NCI-H1694 treated with DMSO at 0.1 percent for 48 hours (cell line): ENCODE results near the gene POP5.

Experiments
- DNase-seq: peaks from one replicate; lab custom pipeline; 2025; lab: John Stamatoyannopoulos, UW

Gene POP5

DNA sequence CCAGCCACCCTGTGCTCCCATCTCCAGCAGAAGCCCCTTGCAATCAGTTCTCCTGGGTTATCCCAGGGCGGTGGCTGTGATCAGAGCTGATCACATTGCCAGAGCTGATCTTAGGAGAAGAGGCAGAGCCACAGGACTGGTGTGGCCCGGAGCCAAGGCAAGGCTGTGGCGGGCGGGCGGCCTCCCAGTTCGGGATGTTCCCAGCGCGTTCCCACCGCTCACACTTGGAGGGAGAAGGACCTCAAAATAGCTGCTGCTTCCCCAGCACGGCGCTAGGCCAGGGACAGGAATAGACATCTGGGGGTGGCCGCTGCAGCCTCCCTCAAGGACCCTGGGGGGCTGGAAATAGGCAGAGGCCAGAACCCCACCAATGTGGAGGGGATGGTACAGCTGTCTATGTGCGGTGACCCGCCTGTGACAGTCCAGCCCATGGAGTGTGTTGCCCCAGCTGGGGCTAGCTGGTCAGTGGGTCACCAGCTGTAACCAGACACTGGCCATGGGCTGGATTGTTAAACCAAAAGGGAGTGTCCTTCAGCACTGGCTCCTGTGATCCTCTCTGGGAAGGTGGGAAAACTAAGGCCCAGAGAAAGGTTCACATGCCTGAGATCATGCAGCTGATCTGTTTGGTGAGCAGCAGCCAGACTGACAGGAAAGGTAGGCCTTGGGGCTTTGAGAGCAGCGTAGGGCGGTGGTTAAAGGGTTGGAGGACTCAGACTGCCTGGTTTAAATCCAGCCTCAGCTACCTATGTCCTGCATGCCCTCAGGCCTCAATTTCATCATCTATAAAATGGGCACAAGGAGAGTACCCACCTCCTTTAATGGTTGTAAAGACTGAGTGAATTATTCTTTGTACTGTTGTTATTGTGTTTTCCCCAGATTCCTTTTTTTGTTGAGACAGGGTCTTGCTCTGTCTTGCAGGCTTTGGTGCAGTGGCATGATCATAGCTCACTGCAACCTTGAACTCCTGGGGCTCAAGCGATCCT, 8.0 kb upstream of the POP5 start:
- no peak for DNase-seq

DNA sequence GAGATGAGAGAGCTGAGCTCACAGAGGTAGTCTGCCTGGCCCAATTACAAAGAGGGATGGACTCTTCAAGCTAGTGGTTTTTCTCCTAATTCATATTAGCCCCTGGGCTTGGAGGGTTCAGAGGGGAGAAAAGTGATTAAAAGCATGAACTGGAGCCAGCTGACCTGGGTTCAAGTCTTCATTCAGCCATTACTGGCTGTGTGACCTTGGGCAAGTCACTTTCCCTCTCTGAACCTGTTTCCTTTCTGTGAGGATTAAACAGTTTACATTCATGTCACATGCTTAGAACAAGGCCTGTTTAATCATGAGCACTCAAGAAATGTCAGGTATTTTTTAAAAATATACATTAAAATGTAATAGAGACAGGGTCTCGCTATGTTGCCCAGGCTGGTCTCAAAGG, 7.2 kb upstream of the POP5 start:
- no peak for DNase-seq

DNA sequence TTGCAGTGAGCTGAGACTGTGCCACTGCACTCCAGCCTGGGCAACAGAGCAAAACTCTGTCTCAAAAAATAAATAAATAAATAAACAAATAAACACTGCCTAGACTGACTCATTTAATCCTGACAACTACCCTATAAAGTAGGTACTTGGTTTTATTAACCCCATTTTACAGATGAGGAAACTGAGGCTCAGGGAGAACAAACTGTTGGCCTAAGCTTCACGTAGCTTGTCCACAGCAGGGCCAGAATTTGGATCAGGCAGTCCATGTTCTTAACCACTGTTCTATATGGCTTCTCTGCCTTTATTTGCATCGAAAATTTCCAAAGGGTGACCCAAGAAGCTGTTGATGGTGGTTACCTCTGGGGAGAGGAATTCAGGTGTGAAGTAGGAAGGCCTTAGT, 5.7 kb upstream of the POP5 start:
- DNase-seq: no peak

DNA sequence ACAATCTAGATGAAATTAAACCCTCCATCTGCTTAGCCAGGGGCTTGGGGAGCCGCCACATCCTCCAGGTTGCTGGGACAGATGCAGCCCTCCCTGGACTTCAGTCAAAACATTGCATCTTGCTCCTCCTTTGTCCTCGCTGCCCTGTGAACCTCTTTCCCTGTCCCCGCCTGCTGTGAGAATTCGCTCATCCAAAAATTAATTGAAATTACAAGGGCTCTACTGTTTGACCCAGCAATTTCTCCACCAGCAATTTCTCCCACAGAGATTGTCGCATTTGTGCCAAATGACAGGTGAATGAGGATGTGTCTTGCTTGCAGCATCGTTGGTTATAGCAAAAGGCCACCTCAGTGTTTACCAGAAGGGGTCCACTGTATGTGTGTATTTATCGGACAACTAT, 5.0 kb upstream of the POP5 start:
- DNase-seq: no peak

DNA sequence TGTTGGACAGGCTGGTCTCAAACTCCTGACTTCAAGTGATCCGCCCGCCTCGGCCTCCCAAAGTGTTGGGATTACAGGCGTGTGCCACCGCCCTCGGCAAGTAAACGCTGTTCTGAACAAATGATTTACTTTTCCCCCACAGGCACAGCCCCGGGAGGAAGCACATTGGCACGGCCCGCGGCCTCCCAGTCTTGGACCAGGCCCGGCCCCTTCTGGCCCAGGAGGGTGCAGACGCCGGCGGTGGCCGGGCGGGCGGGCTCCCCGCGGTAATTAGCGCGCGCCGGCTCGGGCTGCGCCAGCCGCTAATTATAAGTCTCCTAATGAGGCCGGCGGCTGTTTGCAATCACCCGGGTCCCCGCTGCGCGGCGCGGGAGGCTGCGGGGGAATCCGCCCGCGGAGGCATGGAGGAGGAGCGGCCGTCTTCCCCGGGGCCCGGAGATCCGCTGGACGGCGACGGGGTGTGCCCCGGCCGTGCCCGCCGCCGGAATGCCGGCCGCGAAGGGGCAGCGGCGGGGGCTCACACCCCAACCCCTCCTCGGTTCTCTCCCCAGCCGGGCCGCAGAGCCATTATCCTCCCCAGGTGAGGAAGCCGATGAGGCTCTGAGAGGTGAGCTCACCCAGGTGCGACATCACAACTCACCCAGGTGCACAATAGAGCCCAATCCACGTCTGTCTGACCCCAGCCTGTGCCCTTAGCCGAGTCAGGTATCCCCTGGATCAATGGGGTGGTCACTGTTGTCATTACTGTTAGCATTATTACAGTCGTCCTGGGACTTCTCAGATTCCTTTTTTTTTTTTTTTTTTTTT, 3.3 kb upstream of the POP5 start:
- no peak for DNase-seq

DNA sequence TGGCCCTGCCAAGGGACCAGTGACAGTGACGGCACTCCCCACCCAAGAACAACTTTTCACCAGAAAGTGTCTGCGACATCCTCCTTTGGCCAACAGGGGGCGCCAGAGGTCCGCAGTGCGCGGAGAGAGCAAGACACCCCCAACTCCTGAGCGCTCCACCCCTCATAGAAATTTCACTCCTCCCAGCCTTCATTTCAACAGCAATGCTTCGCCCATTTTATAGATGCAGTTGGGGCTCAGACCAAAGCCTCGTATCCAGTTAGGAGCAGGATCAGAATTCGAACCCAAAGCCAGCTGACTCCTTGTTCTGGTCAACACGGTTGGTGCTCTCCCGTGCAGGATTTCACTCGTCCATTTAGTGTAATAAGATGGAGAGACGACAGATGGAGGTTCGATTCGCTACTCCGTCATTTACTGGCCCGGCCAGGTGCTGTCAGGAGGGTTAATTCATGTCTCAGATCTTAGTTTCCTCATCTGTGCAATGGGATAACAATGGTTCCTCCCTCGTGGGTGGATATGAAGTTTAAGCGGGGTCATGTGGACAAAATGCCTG, 2.4 kb upstream of the POP5 start:
- DNase-seq: peak; percentile 39

DNA sequence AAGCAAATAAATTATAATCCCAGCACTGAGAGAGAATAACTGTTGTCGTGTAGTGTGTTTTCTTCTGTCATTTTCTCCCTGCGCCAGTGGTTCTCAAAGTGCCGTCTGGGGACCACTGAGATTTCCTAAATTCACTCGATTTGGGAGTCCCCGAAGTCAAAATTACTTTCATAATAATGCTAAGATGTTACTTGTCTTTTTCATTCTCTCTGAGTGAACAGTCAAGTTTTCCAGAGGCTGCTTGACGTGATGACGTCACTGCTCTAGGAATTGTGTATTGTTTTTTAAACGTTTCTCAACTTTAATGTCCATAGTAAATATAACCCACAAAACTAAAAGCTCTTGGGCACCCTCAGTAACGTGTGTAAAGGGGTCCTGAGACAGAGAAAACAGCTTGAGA, 796 bp upstream of the POP5 start:
- DNase-seq: no peak

DNA sequence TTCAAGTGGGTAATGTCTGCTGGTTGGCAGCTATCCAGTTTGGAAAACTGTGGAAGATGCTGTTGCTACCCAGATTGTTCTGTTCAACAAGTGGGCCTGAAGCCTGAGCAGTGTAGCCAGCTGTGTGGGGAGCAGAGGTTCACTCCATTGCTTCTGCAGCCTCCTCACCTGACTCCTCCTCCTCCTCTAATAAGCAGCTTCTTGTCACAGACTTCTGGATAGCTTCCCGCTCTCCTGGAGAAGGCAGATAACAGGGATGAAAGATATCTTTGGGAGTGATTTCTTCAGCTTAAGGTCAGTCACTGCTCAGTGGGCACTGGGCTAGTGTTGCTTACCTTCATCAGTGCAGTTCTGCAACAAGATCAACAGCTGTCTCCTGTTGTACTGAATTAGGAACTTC, 2.0 kb downstream of the POP5 start:
- DNase-seq: no peak

DNA sequence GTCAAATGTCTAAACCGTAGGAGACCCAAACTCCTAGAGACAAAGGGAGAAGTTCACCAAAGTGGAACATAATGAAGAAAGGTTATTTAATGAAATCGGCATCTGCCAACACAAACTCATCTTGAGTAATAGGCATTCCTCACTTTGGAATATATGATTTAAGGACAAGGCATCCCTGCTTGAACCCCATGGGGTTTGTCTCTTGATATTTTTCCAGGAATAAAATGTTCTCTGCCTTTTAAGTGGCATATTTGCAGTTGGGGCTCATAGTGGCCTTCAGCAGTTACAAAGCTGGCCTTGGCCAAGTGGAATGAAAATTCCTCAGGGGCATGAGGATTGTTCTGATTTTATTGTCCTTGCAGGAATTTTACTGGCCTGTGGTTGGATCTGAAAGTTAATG, 7.1 kb downstream of the POP5 start:
- DNase-seq: no peak

DNA sequence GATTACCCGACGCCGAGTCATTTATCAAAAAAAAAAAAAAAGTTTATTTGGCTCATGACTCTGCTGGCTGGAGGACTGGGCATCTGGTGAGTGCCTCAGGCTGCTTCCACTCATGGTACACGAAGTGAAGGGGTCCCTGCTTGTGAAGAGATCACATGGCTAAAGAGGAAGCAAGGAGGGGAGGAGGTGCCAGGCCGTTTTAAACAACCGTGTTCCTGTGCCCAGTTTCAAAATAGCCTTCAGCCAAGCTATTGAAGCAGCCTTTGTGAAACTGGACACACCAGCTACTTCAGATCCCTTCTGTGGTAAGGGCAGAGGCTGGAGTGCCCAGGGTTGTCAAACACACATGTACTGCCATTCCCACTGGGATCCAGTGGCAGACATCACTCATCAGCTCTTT, 7.6 kb downstream of the POP5 start:
- no peak for DNase-seq

DNA sequence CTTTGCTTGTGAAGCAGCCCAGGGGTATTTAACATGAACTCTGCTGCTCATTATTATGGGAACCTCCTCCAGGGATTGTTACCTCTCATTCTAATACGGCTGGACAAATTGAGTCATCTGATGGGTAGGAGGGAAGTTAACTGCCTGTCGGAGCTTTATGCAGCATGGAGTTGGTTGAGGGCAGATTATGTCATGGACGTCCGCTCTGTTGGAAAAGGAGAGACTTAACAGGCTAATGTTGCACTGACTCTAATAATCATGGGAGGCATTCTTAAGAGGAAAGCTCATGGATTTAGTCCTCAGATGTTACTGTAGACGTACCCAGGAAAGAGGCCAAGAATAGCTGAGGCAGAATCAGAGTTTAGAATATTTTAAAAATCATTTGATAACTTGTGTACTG, 9.9 kb downstream of the POP5 start:
- DNase-seq: no peak

DNA sequence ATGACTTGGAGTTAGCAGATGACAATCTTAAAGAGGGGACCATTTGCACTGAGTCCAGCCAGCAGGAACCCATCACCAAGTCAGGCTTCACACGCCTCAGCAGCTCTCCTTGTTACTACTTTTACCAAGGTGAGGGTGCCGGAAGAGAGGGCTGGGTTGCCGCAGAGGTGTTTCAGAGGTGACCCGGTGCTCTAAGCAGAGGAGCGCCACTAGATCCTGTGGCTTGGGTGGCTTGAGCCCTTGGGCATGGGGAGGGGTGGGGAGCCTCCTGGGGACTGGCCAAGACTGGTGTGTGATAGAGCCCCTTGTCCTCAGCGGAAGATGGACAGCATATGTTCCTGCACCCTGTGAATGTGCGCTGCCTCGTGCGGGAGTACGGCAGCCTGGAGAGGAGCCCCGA, 17.7 kb downstream of the POP5 start:
- DNase-seq: no peak

DNA sequence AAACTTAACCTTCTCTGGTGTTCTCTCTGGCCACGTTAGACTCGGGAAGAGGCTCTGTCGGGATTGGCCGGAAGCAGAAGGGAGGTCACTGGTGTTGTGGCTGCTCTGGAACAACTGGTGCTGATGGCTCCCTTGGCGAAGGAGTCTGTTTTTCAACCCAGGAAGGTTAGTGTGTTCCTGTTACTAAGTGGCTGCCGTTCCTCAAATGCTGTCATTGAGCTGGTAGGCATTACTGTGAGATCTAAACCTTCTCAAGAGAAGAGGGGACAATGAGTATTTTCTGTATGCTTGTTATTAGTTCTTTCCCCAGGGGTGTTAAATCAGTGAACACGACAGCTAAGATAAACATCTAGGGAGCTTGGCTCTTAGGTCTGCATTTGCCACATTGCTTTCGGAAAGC, 18.3 kb downstream of the POP5 start:
- DNase-seq: no peak

DNA sequence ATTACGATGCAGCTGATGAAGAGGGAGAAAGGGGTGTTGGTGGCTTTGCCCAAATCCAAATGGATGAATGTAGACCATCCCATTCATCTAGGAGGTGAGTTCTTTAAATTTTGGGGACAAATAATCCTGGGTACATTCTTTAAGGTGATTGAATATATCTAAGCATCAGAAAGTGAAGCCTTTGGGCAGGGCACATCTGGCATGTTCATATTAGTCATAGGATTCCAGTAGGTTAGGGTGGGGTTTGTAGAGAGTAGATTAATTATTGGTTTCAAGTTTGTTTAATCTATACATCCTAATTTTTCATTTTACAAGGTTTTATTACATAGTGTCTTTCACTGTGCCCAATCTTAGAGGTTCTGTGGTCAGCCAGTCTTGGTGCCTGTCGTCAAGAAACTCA, 23.6 kb downstream of the POP5 start:
- DNase-seq: no peak

DNA sequence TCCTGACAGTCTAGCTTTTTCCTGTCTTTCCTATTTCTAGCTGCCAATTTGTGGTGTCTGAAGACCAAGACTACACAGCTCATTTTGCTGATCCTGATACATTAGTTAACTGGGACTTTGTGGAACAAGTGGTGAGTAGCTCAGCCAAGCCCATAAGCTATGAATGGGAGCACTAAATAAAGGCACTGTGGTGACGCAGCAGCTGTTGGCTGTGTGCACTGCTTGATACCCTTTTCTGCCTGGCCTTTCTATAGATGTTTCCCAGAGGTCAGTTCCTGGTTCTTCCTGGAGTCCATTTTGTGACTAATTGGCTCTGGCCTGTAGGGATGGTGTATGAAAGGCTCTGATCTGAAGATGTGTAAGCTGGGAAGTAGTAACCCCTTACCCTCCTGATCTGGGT, 26.5 kb downstream of the POP5 start:
- no peak for DNase-seq

DNA sequence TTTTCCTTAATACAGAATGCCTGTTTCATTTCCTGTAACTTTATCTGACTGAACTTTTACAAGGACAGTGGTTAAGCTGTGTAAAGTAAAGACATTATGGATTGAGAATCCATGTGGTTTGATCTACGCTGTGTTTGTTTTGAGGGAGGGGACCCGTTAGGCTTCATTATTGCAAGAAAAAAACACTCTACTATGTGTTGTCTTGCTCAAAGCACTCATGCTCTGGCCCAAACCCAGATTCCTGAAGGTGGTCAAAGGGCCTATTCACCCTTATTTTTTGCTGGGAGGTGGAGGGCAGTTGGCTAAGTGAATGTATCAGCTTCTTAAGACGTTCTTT, 35.2 kb downstream of the POP5 start:
- no peak for DNase-seq

DNA sequence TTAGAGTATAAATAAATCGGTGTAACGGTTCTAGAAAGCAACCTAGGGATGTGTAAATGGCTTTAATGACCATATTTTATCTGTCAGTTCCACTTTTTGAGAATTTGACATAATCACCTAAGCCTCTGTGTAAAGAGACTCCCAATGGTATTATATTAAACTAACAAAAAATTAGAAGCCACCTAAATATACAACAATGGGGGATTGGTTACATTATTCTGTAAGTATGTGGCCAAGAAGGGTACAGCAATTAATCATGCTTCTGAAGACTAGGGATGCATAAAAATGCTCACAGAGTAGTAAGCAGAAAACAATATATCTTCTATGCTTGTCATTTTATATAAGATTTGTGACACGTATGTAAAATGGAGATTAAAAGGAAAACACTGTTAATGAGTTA, 36.5 kb downstream of the POP5 start:
- no peak for DNase-seq

DNA sequence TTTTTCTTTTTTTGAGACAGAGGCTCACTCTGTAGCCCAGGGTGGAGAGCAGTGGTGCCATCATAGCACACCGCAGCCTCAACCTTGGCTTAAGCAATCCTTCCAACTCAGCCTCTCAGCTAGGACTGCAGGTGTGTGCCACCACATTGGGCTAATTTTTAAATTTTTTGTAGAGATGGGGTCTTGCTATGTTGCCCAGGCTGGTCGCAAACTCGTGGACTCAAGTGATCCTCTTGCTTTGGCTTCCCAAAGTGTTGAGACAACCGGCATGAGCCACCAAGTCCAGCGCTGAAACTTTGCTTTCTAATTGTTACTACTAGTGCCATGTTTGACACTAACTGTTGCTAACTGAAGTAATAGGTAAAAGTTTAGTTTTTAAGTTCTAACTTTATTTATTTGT, 39.0 kb downstream of the POP5 start:
- no peak for DNase-seq

DNA sequence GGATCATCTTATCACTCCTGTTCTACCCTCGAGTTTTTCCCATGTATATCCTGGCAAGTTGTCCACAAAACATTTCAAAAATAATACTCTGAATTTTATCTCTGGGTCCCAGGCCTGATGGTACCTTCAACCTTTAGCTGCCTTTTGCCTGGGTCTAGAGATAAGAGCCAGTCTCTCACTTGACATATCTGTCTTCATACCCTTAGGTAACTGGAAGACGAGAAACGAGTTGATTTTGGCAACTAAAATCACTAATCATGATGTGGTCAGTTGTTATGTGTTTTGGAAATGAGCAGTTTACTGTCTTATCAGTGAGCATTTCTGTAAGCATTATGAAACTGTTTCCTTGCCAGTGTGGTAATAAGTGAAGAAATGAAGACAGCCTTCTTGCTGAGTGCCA, 40.8 kb downstream of the POP5 start:
- DNase-seq: no peak

DNA sequence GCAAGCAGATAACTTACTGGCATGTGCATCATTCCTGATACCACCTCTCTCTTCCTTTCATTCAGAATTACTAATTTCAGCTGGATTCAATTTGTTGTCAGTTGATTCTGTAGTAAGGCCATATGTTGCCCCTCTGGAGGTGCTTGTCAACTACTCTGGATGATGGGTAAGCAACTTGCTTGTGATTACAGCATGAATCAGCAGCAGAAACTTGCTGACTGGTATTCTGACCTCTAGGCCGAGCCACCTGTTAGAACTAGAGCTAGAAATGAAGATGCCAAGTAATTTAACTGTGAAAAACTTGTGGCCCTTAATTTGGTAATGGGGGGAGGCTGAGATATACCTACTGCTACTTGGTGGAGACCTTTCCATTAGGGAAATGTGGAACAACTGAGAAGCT, 41.9 kb downstream of the POP5 start:
- DNase-seq: no peak

DNA sequence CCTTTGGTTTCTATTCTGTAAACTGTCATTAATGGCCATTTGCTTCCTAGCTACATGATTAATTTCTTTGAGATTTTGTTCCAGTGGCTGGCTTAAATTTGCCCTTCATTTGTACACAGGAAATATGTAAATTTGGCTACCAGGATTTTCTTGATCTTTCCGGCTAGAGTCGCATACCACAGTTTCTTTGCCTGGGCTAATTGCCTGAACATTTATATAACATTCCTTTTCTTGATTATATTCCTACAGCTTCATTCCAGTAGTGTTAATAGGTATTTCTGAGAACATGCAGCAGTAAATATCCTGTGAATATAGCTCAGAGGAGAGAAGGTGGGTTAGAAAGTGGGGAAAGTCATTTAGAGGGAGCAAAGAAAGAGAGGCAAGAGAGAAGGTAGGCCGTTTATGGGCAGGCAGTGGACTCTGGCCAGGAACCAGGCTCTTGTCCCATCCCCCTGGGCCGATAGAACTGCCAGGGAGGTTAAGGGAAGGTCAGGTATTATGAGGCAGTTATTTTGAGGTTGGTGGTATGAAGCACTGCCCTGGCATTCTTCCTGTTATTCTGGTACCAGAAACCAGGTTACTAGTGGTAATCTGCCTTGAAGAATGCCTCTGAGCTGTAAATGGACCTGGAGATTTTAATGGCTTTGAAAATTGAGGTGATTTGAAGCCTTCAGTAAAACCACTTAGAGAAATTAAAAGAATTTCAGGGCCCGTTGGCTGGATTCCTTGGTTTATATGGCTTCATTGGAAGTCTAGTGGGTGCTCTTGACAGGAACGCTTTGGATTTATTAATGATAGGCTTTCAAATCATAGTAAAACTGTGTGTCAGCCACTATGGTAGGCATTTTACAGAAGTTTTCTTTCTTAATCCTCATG, 42.7 kb downstream of the POP5 start:
- DNase-seq: no peak

DNA sequence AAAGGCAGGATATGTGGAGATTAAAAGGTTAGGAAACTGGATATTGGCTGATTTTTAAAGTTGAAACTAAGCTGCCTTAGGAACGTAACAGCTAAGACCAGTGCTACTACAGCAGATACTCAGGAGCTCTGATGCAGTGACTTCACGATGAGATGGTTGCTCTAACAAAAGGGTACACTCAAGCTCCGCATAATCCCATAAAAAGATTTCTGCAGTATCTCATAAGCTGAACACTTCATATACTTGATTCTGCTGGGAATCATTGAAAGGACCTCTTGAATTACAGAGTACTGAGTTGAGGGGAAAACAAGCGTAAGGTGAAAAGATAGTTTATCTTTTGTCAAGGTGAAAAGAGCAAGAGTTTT, 43.4 kb downstream of the POP5 start:
- DNase-seq: no peak
